Measurements from ENCODE around the gene MCTP1. TPM values are rescaled to one million over a fixed set of nuclear protein-coding genes. Genes with fewer than 3 reads are reported as not detected.

Gene MCTP1
- total RNA-seq, 2 donors from 2014 or later = 5.1 to 10.0 TPM

DNA sequence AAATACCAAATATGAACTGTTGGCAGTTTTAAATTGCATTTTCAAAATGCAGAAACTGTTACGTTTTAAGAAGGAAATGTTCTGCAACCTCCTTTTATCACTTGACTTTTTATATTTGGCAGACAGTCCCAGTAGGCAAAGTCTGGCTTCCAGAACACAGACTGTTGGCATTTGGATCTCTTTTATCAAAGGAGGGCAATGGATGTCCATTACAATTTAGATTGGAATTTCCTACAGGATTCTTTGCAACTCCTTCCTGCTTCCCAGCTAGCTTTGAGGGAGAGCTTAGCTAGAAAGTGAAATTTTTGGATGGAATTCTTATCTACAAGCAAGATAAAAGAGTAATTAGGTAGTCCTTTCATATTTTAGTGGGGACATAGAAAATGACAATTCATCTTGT is 523.8 kb downstream of the MCTP1 start:
- TF ChIP-seq, protein P1, sequence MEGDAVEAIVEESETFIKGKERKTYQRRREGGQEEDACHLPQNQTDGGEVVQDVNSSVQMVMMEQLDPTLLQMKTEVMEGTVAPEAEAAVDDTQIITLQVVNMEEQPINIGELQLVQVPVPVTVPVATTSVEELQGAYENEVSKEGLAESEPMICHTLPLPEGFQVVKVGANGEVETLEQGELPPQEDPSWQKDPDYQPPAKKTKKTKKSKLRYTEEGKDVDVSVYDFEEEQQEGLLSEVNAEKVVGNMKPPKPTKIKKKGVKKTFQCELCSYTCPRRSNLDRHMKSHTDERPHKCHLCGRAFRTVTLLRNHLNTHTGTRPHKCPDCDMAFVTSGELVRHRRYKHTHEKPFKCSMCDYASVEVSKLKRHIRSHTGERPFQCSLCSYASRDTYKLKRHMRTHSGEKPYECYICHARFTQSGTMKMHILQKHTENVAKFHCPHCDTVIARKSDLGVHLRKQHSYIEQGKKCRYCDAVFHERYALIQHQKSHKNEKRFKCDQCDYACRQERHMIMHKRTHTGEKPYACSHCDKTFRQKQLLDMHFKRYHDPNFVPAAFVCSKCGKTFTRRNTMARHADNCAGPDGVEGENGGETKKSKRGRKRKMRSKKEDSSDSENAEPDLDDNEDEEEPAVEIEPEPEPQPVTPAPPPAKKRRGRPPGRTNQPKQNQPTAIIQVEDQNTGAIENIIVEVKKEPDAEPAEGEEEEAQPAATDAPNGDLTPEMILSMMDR (IDR thresholded peaks at IDR 0.05) = no peak
- DNase-seq (ENCODE audit: low spot score) = no peak
- no peaks in the 10 kb centered on the region for H3K27me3 ChIP-seq
- no peaks in the 10 kb centered on the region for H3K4me1 ChIP-seq
- H3K4me3 ChIP-seq = no peak overlapping the region
- H3K9me3 ChIP-seq = no peaks in the 10 kb centered on the region
- no peak overlapping the region for H3K27ac ChIP-seq
- no peaks in the 10 kb centered on the region for H3K36me3 ChIP-seq

DNA sequence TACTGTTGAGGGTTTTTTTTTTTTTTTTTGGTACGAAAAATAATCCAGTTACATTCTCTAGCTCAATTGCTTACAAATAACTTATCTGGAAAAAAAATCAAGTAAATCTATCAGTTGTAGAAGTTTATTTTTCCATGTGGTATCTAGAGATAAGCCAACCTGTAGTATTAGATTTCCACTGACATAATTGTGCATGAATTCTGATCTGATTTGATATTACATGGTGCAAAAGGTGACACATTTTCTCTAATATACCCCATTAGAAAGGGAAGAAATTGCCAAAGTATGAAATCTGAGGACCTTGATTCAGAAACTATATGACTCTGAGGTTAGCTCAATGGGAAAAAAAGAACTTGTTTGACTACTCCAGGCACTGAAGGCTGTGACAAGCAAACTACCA is 524.9 kb downstream of the MCTP1 start:
- no peaks in the 10 kb centered on the region for H3K4me1 ChIP-seq
- H3K27me3 ChIP-seq = no peaks in the 10 kb centered on the region
- no peaks in the 10 kb centered on the region for H3K9me3 ChIP-seq
- TF ChIP-seq, protein P1 (IDR thresholded peaks at IDR 0.05) = no peak
- no peak overlapping the region for H3K27ac ChIP-seq
- no peak for DNase-seq (ENCODE audit: low spot score)
- H3K4me3 ChIP-seq = no peak overlapping the region
- H3K36me3 ChIP-seq = no peaks in the 10 kb centered on the region

DNA sequence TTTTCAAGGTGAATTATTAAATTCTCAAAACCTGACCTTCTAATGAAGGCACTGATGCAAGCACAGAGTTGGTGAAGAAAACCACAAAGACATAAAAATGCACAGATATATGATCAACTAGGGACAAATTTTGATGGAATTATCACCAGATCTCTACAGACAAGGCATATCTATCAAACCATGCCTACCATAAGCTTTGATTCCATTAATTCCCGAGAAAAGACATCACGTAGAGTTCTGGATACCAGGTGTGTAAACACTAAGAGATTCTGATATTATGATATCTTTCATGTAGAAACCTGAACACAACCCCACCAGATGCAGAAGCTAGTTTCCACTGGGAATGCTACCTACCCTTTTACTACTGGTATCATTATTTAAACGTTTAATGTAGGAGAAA is 525.9 kb downstream of the MCTP1 start:
- H3K27me3 ChIP-seq = no peaks in the 10 kb centered on the region
- H3K27ac ChIP-seq = no peak overlapping the region
- no peak overlapping the region for H3K4me3 ChIP-seq
- H3K36me3 ChIP-seq = no peaks in the 10 kb centered on the region
- TF ChIP-seq, protein P1 (IDR thresholded peaks at IDR 0.05) = no peak
- no peaks in the 10 kb centered on the region for H3K9me3 ChIP-seq
- no peaks in the 10 kb centered on the region for H3K4me1 ChIP-seq
- DNase-seq (ENCODE audit: low spot score) = no peak

DNA sequence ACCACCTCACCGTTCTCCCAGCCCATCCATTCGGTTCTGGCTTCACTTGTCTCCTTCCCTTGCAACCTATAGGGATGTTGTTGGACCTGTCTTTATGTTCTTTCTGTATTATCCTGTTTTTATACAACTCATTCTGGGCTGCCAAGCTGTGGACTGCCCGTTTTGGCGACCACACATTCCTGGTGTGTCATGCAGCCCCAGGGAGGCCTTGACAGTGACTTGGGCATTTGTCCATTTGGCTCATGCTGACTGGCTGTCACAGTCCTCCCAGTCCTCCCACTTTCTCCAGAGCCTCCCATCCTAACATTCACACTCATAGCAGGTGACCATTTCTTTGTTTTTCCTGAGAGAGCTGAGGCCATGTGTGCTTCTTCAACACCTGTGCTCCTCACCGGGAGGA is 530.1 kb downstream of the MCTP1 start:
- no peaks in the 10 kb centered on the region for H3K9me3 ChIP-seq
- TF ChIP-seq, protein P1 (IDR thresholded peaks at IDR 0.05) = no peak
- no peaks in the 10 kb centered on the region for H3K4me1 ChIP-seq
- no peak overlapping the region for H3K27ac ChIP-seq
- DNase-seq (ENCODE audit: low spot score) = no peak
- no peaks in the 10 kb centered on the region for H3K27me3 ChIP-seq
- H3K4me3 ChIP-seq = no peak overlapping the region
- no peaks in the 10 kb centered on the region for H3K36me3 ChIP-seq

DNA sequence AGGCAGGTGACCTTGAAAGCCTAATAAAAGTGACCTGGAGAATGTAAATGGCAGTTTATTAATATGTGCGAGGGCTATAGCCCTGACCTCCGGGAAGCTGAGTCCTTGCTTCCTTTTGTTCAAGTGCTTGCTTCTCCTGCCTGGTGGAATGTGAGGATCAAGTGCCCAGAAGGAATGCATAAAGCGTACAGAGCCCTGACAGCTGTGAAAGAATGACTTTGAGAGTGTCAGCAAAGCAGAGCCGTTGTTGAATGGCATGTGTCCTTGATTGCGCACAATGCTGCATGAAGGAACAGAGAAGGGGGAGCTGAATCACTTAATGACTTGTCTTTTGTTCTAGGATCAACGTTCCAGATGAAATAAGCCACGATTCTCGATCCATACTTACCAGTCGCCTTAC is 533.4 kb downstream of the MCTP1 start:
- Histone ChIP-seq H3K36me3 (no peaks in the 10 kb centered on the region), H3K27ac (no peak overlapping the region), H3K4me3 (no peak overlapping the region), H3K4me1 (no peaks in the 10 kb centered on the region), H3K9me3 (no peaks in the 10 kb centered on the region), H3K27me3 (no peaks in the 10 kb centered on the region)
- TF ChIP-seq, protein P1 (IDR thresholded peaks at IDR 0.05) = no peak
- no peak for DNase-seq (ENCODE audit: low spot score)

DNA sequence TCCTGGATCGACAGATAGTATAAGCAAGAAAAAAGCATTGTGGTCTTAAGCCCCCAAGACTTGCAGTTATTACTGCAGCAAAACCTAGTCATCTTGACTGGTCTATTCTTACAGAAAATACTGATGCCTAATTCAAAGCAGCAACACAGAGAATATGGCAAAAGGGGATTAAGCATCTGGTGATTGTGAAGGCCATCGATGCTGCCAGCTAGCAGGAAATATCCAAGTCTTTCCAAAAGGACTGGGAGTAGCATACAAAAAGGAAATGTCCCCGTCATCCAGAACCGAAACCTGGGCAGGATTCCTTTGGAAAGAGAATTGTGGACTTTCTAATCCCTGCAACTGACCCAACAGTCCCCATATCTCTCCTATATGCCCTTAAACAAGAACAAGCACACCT is 534.2 kb downstream of the MCTP1 start:
- no peak overlapping the region for H3K27ac ChIP-seq
- H3K9me3 ChIP-seq = no peaks in the 10 kb centered on the region
- TF ChIP-seq, protein P1 (IDR thresholded peaks at IDR 0.05) = no peak
- no peaks in the 10 kb centered on the region for H3K4me1 ChIP-seq
- no peaks in the 10 kb centered on the region for H3K36me3 ChIP-seq
- DNase-seq (ENCODE audit: low spot score) = no peak
- H3K27me3 ChIP-seq = no peaks in the 10 kb centered on the region
- H3K4me3 ChIP-seq = no peak overlapping the region

All from right atrium auricular region (tissue), 2 donors.